GM23248 (cell line): Measurements from ENCODE around the gene RNF149.

Experiments
- EZH2 ChIP-seq: fragments of 200-600 bp; sonication (generic); IDR thresholded peaks from 2 replicates; pipeline ENCODE4 v1.6.1; 2018; ENCODE audit warnings: antibody characterized with exemption, mild to moderate bottlenecking; ENCODE audit not compliant: insufficient read depth, poor library complexity, severe bottlenecking
- EZH2phosphoT487 ChIP-seq: fragments of 200-600 bp; sonication (generic); IDR thresholded peaks from 2 replicates; pipeline ENCODE4 v1.6.1; 2018; ENCODE audit warnings: antibody characterized with exemption, moderate library complexity, mild to moderate bottlenecking, low read depth; ENCODE audit not compliant: insufficient read depth

- TF ChIP-seq EZH2phosphoT487 (no peak), EZH2 (no peak)
Observed at GRCh38 chr2:101332885-101333766, 24.6 kb upstream of the RNF149 start.
